ENCODE results near the gene SYNGR3.

GRCh38 chr16:1953734-1954133 lies 36.0 kb upstream of the SYNGR3 start:
- TF ChIP-seq CTCF (conservative IDR thresholded peaks at IDR 0.05 in 1 of 2, IDR thresholded peaks at IDR 0.05 in 1 of 2; ENCODE audit: extremely low read depth in 1 of 2, insufficient read depth in 1 of 2, low read depth in 1 of 2, low read length in 2 of 2) (no peak), EZH2 (IDR thresholded peaks at IDR 0.05; ENCODE audit: borderline replicate concordance, low read length) (no peak)
